ENCODE measurements around the gene DHRSX.

DHRSX gene

DNA sequence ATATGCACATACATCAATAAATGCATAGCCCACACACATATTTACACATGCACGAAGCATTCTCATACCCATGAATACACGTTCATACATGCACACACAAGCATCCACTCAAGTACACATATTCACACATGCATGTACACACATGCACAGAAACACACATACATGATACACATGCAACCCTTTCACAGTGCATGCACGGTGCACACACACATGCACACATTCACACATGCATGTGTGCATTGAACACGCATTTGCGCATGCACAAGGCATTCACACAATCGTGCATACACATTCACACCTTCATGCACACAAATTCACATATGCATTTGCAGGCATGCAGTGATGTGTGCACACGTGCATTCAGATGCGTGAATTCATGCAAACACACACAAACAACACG is 324.5 kb downstream of the DHRSX start:
- no peak overlapping the region for H3K4me2 ChIP-seq (ENCODE audit: insufficient read depth, low read length, poor library complexity, severe bottlenecking)
- no CpG with 5 or more reads among the region's 9 CpGs for WGBS, 2 donors (ENCODE audit: extremely low coverage in 2 of 2, insufficient read length in 2 of 2, insufficient replicate concordance in 1 of 2)
- no peak overlapping the region for H4K91ac ChIP-seq (ENCODE audit: low read depth, low read length, poor library complexity)
- H2AK5ac ChIP-seq (ENCODE audit: low read depth, low read length) = no peak overlapping the region
- peaks cover 0 to 2% of the 10 kb centered on the region in 2 donors for H3K36me3 ChIP-seq (replicated peaks in 1 of 2; ENCODE audit: control insufficient read depth in 2 of 2, insufficient read depth in 2 of 2, low read length in 2 of 2)
- H3K9me3 ChIP-seq (replicated peaks in 1 of 2; ENCODE audit: control insufficient read depth in 2 of 2, insufficient read depth in 1 of 2, low read depth in 1 of 2, low read length in 2 of 2) = peaks cover 0 to 2% of the 10 kb centered on the region in 2 donors
- peak overlapping the region; percentile 67 for H3K9ac ChIP-seq (ENCODE audit: low read depth, low read length, poor library complexity)
- H3K18ac ChIP-seq (ENCODE audit: low read length) = no peak overlapping the region
- no peak overlapping the region for H2BK15ac ChIP-seq (ENCODE audit: low read length)
- H3K4me3 ChIP-seq (ENCODE audit: low read length in 2 of 2) = no peak overlapping the region
- peak overlapping the region; percentile 3 for H3K14ac ChIP-seq (ENCODE audit: low read length)
- no peaks in the 10 kb centered on the region for H3K79me1 ChIP-seq (ENCODE audit: low read depth, low read length)
- no peak for DNase-seq (ENCODE audit: low spot score)
- no peak overlapping the region for H3K23ac ChIP-seq (ENCODE audit: low read depth, low read length, poor library complexity)
- H2BK5ac ChIP-seq (ENCODE audit: low read length) = no peak overlapping the region
- no peaks in the 10 kb centered on the region for H3K27me3 ChIP-seq (ENCODE audit: control insufficient read depth in 3 of 3, insufficient read depth in 3 of 3, low read depth in 1 of 3, low read length in 3 of 3)
- peak overlapping the region; percentile 7 for H3K4ac ChIP-seq (ENCODE audit: low read length)
- no peak overlapping the region for H2BK120ac ChIP-seq (ENCODE audit: low read depth, low read length)
- peaks cover 14% of the 10 kb centered on the region in 2 donors for H3K4me1 ChIP-seq (ENCODE audit: control insufficient read depth in 2 of 2, insufficient read depth in 1 of 2, low read depth in 1 of 2, low read length in 2 of 2)
- H3K27ac ChIP-seq (replicated peaks; ENCODE audit: low read length) = no peak overlapping the region
- no peak overlapping the region for H2BK12ac ChIP-seq (ENCODE audit: low read length)
- H2AFZ ChIP-seq (ENCODE audit: low read length) = no peak overlapping the region
- no peak overlapping the region for H4K8ac ChIP-seq (ENCODE audit: low read depth, low read length)

GRCh38 chrX:2172359-2172758 is 328.4 kb downstream of the DHRSX start:
- H3K23ac ChIP-seq (ENCODE audit: low read depth, low read length, poor library complexity) = no peak overlapping the region
- no peak overlapping the region for H2BK120ac ChIP-seq (ENCODE audit: low read depth, low read length)
- H3K9ac ChIP-seq (ENCODE audit: low read depth, low read length, poor library complexity) = no peak overlapping the region
- no peak for DNase-seq (ENCODE audit: low spot score)
- no peak overlapping the region for H3K14ac ChIP-seq (ENCODE audit: low read length)
- H4K8ac ChIP-seq (ENCODE audit: low read depth, low read length) = no peak overlapping the region
- H2BK5ac ChIP-seq (ENCODE audit: low read length) = no peak overlapping the region
- H3K27ac ChIP-seq (replicated peaks; ENCODE audit: low read length) = no peak overlapping the region
- no peak overlapping the region for H2AFZ ChIP-seq (ENCODE audit: low read length)
- no peak overlapping the region for H2BK15ac ChIP-seq (ENCODE audit: low read length)
- no peak overlapping the region for H3K4me2 ChIP-seq (ENCODE audit: insufficient read depth, low read length, poor library complexity, severe bottlenecking)
- peaks cover 14% of the 10 kb centered on the region in 2 donors for H3K4me1 ChIP-seq (ENCODE audit: control insufficient read depth in 2 of 2, insufficient read depth in 1 of 2, low read depth in 1 of 2, low read length in 2 of 2)
- H2BK12ac ChIP-seq (ENCODE audit: low read length) = no peak overlapping the region
- no peak overlapping the region for H3K18ac ChIP-seq (ENCODE audit: low read length)
- no CpG with 5 or more reads among the region's 6 CpGs for WGBS, 2 donors (ENCODE audit: extremely low coverage in 2 of 2, insufficient read length in 2 of 2, insufficient replicate concordance in 1 of 2)
- no peak overlapping the region for H2AK5ac ChIP-seq (ENCODE audit: low read depth, low read length)
- H4K91ac ChIP-seq (ENCODE audit: low read depth, low read length, poor library complexity) = no peak overlapping the region
- H3K4ac ChIP-seq (ENCODE audit: low read length) = no peak overlapping the region
- peaks cover 0 to 2% of the 10 kb centered on the region in 2 donors for H3K36me3 ChIP-seq (replicated peaks in 1 of 2; ENCODE audit: control insufficient read depth in 2 of 2, insufficient read depth in 2 of 2, low read length in 2 of 2)
- peaks cover 0 to 2% of the 10 kb centered on the region in 2 donors for H3K9me3 ChIP-seq (replicated peaks in 1 of 2; ENCODE audit: control insufficient read depth in 2 of 2, insufficient read depth in 1 of 2, low read depth in 1 of 2, low read length in 2 of 2)
- H3K79me1 ChIP-seq (ENCODE audit: low read depth, low read length) = no peaks in the 10 kb centered on the region
- H3K4me3 ChIP-seq (ENCODE audit: low read length in 2 of 2) = no peak overlapping the region
- no peaks in the 10 kb centered on the region for H3K27me3 ChIP-seq (ENCODE audit: control insufficient read depth in 3 of 3, insufficient read depth in 3 of 3, low read depth in 1 of 3, low read length in 3 of 3)
